Activated T-helper 1 cell treated with Interleukin-2 at 50 U/mL for 16 hours (primary cell): ENCODE measurements around the gene OR8G5.

Experiments used
- DNase-seq: peaks from one replicate; pipeline ENCODE4 v3.0.0-alpha.2; 2020; ENCODE audit warnings: low read depth

Gene OR8G5

DNA sequence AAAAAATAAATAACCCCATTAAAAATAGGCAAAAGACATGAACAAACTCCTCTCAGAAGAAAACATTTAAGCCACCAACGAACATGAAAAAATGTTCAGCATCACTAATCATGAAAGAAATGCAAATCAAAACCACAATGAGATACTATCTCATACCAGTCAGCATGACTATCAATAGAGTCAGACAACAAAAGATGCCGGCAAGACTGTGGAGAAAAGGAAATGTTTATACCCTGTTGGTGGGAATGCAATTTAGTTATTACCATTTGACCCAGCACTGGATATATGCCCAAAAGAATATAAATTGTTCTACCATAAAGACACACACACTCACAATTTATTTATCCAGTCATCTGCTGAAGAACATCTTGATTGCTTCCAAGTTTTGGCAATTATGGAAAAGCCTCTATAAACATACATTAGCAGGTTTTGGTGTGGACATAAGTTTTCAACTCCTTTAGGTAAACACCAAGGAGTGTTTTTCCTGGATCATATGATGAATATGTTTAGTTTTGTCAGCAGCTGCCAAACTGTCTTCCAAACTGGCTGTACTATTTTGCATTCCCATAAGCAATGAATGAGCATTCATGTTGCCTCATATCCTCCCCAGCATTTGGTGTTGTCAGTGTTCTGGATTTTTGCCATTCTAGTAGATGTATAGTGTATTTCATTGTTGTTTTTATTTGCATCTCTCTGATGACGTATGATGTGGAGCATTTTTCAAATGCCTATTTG is 29.6 kb downstream of the OR8G5 start:
- no peak for DNase-seq

DNA sequence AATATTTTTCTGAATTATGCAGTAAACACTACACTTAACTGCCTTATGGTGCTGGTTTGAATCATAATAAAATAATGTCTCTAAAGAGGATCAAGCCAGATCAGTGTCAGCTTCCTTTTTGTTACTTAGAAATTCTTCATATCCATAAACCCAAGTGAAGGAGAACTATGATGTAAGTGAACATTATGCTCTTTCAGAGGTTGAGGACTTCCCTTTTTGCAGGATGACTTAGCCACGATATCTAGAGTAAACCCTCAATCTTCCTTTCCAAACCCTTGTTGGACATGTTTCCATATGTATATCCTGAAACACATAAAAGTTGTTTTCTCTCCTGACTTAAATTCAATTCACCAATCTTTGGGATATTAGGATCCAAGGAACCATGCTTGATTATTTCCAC is 38.5 kb downstream of the OR8G5 start:
- DNase-seq, result no peak

DNA sequence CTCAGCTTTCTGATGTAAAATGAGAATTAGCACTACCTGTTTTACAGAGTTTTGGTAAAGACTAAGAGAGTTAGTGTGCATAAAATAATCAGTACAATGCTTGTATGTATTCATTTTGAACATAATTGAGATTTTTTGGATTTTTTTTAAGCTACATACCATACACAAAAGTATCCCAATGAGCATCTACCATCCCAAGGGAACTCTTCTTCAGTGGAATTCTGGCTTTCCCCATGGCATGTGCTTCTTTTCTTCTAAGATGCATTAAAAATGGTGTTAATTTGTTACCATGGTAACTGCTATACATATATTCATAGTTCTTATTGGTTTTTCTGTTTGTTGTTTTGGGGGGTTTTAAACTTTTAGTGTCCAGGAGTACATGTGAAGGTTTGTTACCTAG is 39.8 kb downstream of the OR8G5 start:
- DNase-seq, result no peak

DNA sequence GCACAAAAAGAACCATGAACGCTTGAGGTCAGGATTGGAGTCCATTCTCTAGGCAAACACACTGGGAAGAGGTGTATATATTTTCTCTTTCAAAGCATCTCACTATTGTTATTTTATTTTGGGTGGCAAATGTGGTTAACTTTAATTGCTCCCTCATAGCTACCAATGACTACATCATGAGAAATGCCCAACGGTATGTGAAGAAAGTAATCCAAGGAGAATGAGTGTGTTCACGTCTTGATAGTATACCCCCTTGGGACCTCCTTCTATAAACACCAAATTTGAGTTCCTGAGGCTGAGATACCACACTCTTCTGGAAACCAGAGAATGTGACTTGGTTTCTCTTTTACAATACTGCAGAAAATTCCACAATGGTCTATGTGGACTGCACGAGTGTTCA is 41.7 kb downstream of the OR8G5 start:
- no peak for DNase-seq

DNA sequence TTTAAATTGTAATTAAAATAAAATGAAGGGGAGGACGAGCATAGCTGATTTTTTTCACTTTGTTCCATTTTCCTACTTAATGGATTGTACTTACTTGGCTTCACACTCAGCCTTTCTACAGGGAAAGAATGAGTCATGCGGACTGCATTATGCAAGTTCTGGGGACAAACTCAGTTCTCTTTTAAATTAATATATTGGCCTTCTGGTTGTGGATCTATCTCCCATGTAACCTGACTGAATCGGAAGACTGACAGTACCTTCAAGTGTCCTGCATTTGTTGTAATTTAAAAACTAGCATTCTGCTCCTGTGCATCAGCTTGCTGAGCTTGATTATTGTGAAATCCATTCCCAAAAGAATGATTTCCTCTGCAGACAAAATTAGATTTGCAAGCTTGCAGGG is 45.4 kb downstream of the OR8G5 start:
- DNase-seq, result no peak

DNA sequence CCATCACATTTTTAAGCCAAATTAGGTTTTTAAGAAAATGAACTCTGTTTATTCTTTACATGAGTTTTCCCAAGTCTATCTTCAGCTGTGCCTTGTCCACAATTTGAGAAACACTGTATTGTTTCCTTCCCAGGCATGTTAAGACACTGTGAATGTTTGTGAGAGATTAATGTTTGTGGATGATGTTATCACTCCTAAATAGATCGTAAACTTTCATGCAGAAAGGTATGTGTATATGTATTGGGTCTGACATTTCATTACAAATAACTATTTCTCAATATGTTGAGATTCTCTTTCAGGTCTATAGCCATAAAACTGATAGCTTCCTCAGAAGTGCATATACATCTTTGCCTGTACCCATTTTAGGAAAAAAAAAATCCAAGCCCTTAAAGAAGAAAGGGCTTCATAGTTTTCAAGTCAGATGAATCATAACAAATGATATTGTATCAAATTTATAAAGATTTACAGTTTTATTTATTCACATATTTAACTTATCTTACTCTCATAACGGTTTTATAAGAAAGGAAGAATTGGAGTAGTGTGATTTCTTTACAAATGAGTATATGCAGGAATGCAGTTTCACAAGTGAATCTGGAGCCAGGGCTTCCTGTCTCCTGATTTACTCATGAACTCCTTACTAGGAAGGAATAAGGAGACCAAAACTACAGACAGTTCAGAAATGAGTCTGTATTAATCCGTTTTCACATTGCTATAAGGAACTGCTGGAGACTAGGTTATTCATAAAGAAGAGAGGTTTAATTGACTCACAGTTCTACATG is 46.4 kb downstream of the OR8G5 start:
- DNase-seq, result no peak

DNA sequence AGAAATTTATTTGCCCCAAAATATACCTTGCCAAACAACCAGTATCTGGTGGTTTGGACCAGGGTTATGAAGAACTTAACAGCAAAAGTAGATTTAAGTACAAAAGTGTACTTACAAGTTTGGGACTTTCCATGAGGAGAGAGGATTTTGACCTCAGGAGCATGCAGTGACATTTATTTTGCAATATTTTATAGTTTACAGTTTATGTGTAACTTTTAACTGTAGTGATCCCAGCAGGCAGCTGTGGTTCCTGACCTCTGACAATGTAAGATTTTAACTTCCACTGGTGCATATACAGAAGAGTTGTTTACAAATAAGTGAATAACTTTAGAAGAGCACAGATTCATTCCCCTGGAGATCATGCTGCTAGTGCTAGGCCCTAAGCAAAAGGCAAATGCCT is 50.9 kb downstream of the OR8G5 start:
- no peak for DNase-seq

DNA sequence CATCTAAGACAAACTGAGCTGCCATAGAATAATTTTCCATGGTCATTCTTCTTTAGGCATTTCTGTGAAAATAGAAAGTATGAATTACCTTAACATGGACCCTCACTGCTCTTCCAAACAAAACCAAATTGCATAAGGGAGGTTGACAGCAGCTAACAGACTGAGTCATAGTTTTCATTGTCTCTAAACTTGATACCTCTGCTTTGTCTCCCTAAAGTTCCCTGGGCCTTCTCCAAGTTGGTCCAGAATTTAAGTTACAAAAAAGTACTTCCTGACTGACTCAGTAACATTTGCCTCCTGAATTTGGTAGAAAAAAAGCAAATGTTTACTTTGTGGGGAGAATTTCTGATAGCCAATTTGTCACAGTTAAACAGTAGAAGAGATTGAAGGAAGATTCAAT is 54.5 kb downstream of the OR8G5 start:
- no peak for DNase-seq

DNA sequence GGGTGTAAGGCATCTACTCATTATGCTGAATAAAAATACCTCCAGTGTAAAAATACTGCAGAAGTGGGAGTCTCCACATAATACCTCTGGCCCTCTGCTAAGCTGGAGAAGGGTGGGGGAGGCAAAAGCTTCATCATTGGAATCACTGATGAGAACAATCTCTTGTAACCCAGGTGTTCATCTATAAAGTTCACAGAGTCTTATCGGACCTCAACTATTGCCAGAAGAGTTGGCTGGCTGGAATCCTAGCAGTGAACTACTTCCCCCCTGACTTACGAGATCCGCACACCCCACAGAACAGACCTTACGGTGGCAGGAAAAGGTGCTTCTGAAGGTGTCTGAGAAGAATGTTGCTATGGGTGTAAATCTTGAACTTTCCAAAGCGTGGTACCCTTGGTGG is 55.1 kb downstream of the OR8G5 start:
- DNase-seq, result no peak

DNA sequence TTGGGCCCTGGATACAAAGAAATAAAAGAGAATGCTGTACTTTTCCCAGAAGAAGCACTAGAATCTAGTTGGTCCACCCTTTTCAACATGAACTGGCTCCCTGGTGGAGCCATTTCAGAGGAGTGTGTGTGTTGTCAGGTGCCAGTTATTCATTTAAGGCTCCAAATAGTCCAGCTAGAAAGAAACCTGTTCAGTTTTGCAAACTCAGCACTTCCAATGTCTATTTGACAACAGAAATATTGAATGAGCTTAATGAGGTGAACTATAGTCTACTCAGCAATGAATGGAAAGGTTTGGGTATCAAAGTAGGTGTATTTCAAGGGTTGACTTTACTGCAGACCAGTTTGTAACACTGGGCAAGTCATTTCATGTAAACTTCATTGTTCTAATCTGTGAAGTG is 55.5 kb downstream of the OR8G5 start:
- no peak for DNase-seq

DNA sequence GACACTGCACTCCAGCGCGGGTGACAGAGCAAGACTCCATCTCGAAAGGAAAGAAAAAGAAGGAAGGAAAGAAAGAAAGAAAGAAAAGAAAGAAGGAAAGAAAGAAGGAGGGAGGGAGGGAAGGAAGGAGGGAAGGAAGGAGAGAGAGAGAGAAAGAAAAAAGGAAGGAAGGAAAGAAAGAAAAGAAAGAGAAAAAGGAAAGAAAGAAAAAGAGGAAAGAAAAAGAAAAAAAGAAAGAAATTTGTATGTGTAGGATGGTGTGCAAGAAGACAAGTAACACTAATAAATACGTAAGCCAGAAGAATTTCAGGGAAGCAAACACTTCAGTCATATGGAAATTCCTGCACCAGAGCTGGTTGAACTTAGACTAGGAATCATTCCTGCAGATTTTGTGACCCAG is 57.0 kb downstream of the OR8G5 start:
- no peak for DNase-seq

DNA sequence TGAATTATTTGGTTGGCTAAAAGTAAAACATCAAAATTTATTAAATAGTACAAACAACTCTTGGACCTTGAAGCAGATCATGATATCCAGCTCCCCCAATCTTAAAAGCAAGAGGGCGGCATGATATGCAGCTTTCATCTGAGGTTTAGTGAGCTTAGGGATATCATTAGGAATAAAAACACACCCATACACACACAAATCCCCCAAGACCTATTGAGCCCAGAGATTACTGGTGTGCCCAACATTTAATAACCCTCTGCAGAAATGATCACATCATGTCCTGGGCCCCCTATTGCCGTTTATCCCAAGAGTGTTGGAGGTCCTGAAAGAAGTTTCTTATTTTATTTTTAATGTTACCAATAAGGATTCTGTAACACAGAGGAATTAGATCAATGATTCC is 57.7 kb downstream of the OR8G5 start, which contains the start of gene OR8D1:
Gene OR8D1 (minus strand): TSS at position 101 of the 400 bp plus-strand sequence. CDS start 3,183 bp downstream, outside the sequence.
- DNase-seq, result no peak

DNA sequence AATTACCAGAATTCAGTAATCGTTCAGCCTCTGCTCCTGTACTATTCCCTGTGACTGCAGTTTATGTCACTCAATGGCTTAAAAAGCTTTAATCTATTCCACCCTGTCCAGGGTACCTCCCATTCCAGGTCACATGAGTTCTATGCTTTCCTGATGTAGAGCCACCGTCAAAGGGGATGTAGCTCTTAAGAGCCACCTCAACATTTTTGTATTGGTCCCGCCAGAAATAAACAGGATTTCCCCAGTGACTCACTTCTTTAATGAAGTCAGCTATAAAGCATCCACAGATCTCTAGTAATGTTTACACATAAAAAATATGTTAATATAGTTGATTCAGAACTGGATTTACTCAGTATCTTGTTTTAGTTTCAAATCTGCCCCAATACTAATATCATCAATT is 58.9 kb downstream of the OR8G5 start:
- DNase-seq, result no peak
